Endothelial cell (in vitro differentiated cells): Measurements from ENCODE around the gene PRKCH. TPM values are rescaled to one million over a fixed set of nuclear protein-coding genes. Genes with fewer than 3 reads are reported as not detected.

Experiments used
- DNase-seq: peaks from one replicate; pipeline ENCODE4 v3.0.0; 2021; ENCODE audit warnings: low spot score
- H3K27ac Mint-ChIP-seq: one replicate; pipeline ENCODE4 v1.8.0; 2021; ENCODE audit warnings: mixed read lengths, inconsistent platforms; ENCODE audit not compliant: unreplicated experiment
- H3K27me3 Mint-ChIP-seq: one replicate; pipeline ENCODE4 v1.8.0; 2021; ENCODE audit warnings: mild to moderate bottlenecking, moderate library complexity, mixed read lengths, inconsistent platforms; ENCODE audit not compliant: unreplicated experiment
- H3K36me3 Mint-ChIP-seq: one replicate; pipeline ENCODE4 v1.8.0; 2021; ENCODE audit warnings: mild to moderate bottlenecking, low read depth, mixed read lengths, inconsistent platforms; ENCODE audit not compliant: unreplicated experiment
- H3K4me1 Mint-ChIP-seq: one replicate; pipeline ENCODE4 v1.8.0; 2021; ENCODE audit warnings: mild to moderate bottlenecking, mixed read lengths, inconsistent platforms; ENCODE audit not compliant: unreplicated experiment
- H3K4me3 Mint-ChIP-seq: one replicate; pipeline ENCODE4 v1.8.0; 2021; ENCODE audit warnings: mild to moderate bottlenecking, mixed read lengths, inconsistent platforms; ENCODE audit not compliant: unreplicated experiment
- H3K9me3 Mint-ChIP-seq: one replicate; pipeline ENCODE4 v1.8.0; 2021; ENCODE audit warnings: mixed read lengths, inconsistent platforms; ENCODE audit not compliant: unreplicated experiment
- CTCF ChIP-seq: fragments of 200-600 bp; sonication (generic); IDR thresholded peaks from one replicate; pipeline ENCODE4 v1.5.0; 2021; ENCODE audit warnings: antibody characterized with exemption; ENCODE audit not compliant: unreplicated experiment
- total RNA-seq: library from RNA; stranded (reverse); fragmentation: NEBNext Ultra II Directional; extraction: Animal tissue kit (Norgen Biotek cat#: 25700); gene quantifications from one replicate; pipeline ENCODE4 v1.2.1, GENCODE V29; 2021; ENCODE audit not compliant: unreplicated experiment

PRKCH gene
- total RNA-seq, 1 donor from 2014 or later, result 42.5 TPM

DNA sequence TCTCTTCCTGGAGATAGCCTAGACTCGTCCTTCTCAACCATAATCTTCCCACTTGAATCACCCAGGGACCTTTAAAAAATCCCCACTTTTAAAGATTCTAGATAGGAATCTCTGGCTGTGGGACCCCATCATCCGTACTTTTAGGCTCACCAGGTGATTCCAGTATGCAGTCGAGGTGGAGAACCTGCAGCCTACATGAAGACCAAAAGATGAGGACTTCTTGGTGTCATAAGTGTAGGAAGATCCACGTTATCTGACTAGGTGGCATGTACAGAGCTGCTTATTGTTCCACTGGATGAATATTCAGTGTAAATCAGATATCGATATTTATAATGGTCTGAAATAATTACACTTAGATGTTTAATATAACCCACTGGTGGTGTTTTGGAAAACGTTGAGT is 2.6 kb downstream of the PRKCH start:
- Mint-ChIP-seq H3K27me3 (peaks cover 7% of the 10 kb centered on the region), H3K9me3 (no peaks in the 10 kb centered on the region), H3K4me1 (peaks cover 30% of the 10 kb centered on the region), H3K36me3 (peaks cover 14% of the 10 kb centered on the region), H3K27ac (no peak overlapping the region), H3K4me3 (peak overlapping the region; percentile 74)
- no peak for TF ChIP-seq CTCF
- DNase-seq, result no peak

DNA sequence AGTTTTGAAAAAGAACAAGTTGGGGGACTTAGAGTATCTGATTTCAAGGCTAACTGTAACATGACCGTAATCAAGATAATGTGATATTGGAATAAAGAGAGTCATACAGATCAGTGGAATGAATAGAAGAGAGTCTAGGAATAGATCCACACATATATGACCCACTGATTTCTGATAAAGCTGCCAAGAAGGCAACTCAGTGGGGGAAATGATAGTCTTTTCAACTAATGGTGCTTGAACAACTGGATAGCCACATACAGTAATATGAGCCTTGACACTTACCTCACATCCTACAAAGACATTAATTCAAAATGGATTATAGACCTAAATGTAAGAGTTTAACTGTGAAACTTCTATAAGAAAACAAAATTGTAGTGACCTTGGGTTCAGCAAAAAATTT is 3.8 kb downstream of the PRKCH start:
- H3K27ac Mint-ChIP-seq, result no peak overlapping the region
- peaks cover 14% of the 10 kb centered on the region for H3K36me3 Mint-ChIP-seq
- no peaks in the 10 kb centered on the region for H3K9me3 Mint-ChIP-seq
- H3K27me3 Mint-ChIP-seq, result peaks cover 7% of the 10 kb centered on the region
- no peak overlapping the region for H3K4me3 Mint-ChIP-seq
- no peak for DNase-seq
- no peak for TF ChIP-seq CTCF
- peaks cover 36% of the 10 kb centered on the region for H3K4me1 Mint-ChIP-seq

DNA sequence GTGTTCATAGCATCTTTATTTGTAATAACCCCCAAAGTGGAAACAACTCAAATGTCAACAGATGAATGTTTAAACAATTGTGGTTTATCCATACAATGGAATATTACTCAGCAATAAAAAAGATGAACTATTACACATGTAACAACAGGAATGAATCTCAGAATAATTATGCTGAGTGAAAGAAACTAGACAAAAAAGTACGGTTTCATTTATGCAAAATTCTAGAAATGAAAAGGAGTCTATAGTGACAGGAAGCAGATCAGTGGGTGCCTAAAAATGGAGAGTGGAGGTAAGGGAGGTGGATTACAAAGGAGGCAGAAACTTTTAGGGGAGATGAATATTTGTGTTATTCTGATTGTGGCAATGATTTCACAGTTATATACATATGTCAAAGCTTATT is 4.8 kb downstream of the PRKCH start:
- Mint-ChIP-seq H3K4me3 (no peak overlapping the region), H3K4me1 (peaks cover 32% of the 10 kb centered on the region), H3K27me3 (peaks cover 7% of the 10 kb centered on the region), H3K27ac (no peak overlapping the region), H3K9me3 (no peaks in the 10 kb centered on the region), H3K36me3 (peaks cover 14% of the 10 kb centered on the region)
- no peak for TF ChIP-seq CTCF
- DNase-seq, result no peak

DNA sequence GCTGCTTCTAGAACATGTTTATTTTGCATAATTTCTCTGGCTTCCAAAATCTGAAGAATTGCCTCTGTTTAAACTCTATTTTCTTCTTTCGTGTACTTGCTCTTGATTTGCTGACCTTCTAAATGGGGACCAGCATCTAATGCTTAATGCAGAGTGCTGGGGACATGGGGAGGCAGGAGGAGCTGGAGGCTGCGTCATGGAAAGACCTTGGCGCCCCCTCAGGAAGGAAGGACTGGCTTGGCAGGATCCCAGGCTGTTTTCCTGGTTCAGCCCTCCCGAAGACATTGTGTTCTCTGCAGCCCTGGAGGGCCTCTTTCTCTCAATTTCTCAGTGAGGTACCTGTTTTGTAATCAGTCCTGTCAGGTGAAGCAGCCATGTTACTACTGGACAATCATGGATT is 5.5 kb downstream of the PRKCH start:
- Mint-ChIP-seq H3K4me3 (peak overlapping the region; percentile 58), H3K36me3 (peaks cover 14% of the 10 kb centered on the region), H3K9me3 (no peaks in the 10 kb centered on the region), H3K27me3 (peaks cover 7% of the 10 kb centered on the region), H3K27ac (peak overlapping the region; percentile 87), H3K4me1 (peaks cover 34% of the 10 kb centered on the region)
- TF ChIP-seq CTCF, result no peak
- peak; percentile 36 for DNase-seq

DNA sequence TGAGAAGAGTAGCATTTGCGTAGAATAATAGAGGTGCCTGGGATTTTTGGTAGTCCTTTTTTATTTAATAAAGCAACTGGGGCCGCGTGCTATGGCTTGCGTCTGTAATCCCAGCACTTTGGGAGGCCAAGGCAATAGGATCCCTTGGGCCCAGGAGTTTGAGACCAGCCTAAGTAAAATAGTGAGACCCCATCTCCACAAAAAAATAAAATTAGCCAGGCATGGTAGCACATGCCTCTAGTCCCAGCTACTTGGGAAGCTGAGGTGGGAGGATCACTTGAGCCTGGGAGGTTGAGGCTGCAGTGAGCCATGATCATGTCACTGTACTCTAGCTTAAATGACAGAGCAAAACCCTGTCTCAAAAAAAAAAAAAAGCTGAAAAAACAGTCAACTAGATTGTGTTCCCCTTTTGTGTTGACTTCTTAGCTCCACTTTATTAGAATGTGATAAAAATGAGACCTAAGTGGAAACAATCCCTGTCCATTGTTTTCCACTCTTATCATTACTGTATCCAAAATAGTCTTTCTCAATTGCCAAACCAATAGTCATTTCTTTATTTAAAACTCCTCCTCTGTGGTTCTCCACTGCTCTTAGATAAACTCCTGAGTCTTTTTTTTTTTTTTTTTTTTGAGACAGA is 7.4 kb downstream of the PRKCH start:
- H3K27me3 Mint-ChIP-seq, result peaks cover under 1% of the 10 kb centered on the region
- H3K27ac Mint-ChIP-seq, result no peak overlapping the region
- H3K9me3 Mint-ChIP-seq, result no peaks in the 10 kb centered on the region
- peak overlapping the region; percentile 10 for H3K4me3 Mint-ChIP-seq
- peaks cover 14% of the 10 kb centered on the region for H3K36me3 Mint-ChIP-seq
- no peak for DNase-seq
- peaks cover 28% of the 10 kb centered on the region for H3K4me1 Mint-ChIP-seq
- TF ChIP-seq CTCF, result no peak
